ENCODE data around the gene FYB1. TPM values are rescaled to one million over a fixed set of nuclear protein-coding genes. Genes with fewer than 3 reads are reported as not detected.
"Not testable (repeated sequence)": the region's sequence is repeated elsewhere in the genome, so short reads cannot be mapped to it uniquely, and the experiment has no call there.

Gene FYB1
- polyA plus RNA-seq, 4 donors = 3.7 to 4.8 (median 4.4) TPM

DNA sequence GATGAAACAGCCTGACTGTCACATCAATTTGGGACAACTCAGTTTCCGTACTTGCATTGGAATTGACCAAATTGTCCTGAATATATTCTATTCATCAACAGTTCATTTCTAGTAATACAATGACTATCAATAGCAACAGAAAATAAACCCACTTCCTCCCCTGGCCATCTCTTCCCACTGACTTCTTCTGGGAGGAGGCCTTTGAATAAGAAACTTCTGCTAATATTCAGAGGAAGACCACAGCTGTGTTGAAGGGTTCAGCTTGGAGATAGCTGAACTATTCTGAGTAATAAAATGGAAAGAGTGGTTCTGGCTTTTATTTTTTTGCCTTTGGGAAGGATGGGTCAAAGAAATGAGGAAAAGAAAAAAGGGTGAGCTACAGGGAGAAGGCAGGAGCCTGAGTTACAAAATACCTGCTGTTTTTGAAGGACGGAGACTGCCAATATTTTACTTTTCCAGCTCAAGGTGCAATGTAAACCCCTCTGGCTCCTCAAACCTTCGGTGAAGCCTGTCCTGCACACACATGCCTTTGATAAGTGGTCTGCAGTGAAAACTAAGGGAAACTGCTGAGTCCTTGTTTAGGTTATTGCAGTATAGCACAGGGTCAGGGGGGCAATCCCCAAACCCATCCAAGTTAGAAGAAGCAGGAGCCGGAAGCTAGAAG, 29.9 kb downstream of the FYB1 start:
- no peak for DNase-seq (ENCODE audit: low read depth in 4 of 4, low spot score in 3 of 4)

DNA sequence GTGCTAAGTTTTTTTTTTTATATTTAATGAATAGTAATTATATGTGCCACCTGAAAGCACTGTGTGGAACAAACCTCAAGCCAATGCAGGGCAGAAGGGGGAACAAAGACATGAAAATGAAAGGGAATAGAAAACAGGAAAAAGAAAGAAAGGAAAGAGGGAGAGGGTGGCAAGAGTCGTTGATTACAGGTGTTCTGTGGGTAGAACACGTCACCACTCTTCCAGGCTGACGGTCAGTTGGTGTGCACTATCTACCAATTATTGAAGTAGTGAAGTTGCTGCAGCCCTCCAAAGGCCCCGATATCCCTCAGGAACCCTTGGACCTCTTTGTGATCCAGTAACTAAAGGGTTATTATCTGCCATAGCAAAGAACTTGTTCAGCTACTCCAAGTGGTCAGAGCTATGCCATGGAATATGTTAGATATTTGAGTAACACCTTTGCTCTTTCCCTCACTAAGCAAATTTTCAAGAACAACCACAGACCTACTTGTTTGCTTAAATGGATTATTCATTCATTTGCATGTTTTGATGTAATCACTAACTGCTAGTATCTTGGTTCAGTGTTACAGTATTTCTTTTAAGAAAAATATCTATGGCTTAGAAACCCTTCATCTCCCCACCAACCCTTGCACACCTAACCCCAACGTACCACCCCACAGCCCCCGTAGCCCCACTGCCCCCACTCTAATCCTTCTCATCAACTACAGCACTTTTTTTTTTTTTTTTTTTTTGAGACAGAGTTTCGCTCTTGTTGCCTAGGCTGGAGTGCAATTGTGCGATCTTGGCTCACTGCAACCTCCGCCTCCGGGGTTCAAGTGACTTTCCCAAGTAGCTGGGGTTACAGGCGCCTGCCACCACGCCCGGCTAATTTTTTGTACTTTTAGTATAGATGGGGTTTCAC, 31.3 kb downstream of the FYB1 start:
- DNase-seq (ENCODE audit: low read depth in 4 of 4, low spot score in 3 of 4) = no peak

DNA sequence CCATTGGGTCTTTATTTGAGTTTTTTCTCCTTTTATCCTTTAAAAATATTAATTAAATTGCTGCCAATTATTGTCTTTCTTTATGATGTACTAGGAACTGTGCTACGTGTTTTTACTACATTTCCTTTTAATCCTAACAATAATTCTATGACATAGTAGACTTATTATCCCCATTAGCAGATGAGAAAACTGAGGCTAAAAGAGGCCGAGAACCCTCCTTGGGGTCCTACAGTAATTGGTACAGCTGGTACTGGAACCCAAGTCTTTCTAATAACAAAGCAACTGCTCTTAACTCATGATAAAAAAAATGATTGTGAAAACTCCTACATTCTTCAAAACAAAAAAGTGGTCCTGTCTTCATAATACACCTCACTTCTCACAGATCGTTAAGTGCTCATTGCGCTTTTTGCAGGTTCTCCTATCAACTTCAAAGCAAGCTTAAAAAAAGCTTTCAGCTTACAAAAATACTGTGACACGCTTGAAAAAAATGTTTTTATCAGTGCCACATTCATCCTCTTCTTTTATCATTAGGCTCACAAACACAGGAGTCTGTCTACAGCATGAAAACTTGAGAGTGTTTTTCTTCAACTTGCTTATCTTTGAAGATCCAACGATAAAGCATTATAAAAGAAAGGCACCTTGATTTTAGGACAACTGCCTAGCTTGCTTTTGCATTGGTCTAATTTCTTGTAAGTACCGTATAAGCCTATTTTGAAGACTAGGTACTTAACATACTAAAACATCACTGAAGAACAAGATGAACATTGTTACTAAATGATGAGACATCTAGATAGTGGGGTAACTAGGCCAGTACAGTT, 32.4 kb downstream of the FYB1 start:
- DNase-seq (ENCODE audit: low read depth in 4 of 4, low spot score in 3 of 4) = no peak

DNA sequence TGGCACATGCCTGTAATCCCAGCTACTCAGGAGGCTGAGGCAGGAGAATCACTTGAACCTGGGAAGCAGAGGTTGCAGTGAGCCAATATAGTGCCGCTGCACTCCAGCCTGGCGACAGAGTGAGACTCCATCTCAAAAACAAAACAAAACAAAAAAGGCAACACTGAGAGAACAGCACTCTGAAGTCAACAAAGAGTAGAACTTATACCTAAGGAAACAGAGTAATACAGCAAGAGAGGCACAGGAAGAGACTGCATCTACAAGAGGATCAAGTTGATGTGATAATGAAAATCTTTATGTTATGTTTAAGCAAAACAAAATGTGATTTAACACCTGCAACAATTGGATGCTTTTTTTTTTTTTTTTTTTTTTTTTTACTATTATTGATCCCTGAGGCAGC, 33.1 kb downstream of the FYB1 start:
- no peak for DNase-seq (ENCODE audit: low read depth in 4 of 4, low spot score in 3 of 4)

DNA sequence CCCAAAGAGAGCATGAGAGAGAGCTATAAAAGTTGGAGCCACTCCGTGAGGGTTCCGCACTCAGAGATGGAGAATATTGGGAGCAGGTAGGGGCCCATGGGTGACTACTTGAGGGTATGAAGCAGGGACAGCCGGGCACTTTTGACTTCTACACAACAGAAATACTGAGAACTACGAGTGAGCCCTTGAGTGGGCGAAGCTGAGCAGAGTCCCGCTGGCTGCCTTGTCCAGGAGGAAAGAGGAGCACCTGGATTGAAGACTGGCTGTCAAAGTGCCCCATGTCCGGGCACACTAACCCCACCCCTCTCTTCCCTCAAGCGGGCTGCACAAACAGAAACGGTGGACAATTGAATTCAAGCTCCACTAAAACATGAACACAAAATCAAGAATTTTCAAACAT, 33.6 kb downstream of the FYB1 start:
- DNase-seq (ENCODE audit: low read depth in 4 of 4, low spot score in 3 of 4) = no peak

DNA sequence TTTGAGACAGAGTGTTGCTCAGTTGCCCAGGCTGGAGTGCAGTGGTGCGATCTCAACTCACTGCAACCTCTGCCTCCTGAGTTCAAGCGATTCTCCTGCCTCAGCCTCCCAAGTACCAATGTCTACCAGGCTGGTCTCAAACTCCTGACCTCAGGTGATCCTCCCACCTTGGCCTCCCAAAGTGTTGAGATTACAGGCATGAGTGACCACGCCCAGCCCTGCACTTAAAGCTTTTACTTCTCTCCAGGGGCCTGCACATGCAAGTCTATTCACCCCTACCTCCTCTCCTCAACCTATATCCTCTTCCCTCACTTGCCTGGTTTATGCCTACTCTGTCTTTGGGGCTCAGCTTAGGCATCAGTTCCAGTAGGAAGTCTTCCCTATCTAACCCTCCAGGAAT, 39.8 kb downstream of the FYB1 start:
- DNase-seq (ENCODE audit: low read depth in 4 of 4, low spot score in 3 of 4) = not testable (repeated sequence)

DNA sequence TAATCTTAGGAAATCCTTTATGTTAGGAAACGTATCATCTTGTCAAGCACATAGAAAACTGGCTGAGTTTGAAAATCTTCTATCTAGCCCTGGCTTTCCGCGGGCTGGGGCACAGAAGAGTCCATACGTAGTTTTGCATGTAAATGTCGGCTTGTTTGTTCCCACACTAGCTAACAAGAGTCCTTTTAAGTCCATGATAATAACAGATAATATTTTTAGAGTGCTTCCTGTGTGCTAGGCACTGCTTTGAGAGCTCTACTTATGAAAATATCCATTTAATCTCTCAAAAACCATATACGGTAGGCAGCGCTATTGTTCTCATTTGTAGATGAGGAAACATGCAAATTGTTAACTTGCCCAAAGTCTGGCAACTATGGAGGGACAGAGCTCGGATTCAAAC, 40.5 kb downstream of the FYB1 start:
- no peak for DNase-seq (ENCODE audit: low read depth in 4 of 4, low spot score in 3 of 4)

DNA sequence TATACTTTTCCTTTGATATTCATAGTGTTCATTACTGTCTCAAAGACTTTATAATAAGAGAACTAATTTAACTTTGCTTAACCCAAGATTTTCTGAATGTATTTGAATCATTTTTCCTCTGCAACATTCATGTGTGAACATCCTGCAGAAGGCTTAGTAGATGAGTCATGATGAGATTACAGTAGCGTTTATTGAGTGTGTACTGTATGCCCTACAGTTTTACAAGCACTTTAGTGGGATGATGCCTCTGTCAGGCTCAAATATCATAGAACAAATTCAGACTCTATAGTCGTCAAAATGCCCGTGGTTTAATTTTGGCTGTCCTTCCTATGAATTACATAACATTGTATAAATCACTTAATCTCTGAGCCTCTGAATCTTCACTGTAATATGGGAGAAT, 41.2 kb downstream of the FYB1 start:
- no peak for DNase-seq (ENCODE audit: low read depth in 4 of 4, low spot score in 3 of 4)

DNA sequence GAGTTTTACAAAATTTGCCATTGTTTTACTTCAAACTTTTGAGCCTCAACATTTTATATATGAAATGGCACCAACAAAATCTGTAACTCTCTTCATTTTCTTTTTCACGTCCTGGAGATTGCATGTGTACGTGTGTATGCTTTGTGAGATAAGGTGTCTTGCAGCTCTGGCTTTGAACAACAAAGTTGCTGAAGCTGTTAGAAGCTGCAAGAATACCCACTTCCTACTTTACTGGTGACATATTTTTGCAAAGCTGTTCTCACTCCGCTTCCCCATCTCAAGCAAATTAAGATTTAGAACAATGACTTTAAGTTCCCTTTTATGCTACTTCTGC, 41.8 kb downstream of the FYB1 start:
- no peak for DNase-seq (ENCODE audit: low read depth in 4 of 4, low spot score in 3 of 4)

DNA sequence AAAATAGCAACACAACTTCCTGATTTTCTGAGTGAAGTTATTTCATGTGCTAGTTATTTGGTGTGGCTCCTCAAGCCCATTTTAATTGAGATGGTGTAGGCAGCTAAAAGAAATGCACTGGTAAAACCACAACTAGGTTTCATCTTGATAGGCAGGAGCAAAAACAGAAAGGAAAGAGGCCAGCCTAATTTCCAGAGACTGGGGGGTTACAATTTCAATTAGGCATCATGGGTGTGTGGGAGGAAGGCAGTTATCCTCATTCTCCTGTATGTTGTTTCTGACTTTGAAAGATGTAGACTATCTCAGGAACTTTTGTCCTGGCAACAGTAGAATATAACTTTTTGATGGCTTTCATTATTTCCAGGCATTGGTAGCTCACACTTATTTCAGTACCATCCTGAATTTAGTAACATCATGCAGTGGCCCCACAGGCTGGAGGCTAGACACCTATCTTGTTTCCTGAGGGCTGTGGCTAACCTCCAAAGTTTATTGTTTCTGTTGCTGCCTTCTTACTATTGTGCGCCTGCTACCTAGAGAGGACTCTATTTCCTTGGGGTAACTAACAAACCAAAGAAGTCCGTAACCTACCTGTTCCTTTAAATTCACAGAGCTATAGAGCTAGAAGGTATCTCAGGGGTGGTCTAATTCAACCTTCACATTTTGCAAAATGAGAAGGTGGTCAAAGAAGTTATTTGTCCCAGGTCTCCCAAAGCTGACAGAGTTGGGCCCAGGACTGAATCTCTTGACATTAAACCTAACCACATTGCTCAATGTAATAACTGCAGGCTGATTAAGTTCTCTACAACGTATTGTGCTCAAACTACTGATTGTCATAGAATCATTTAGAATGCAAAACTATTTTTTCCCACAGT, 42.4 kb downstream of the FYB1 start:
- DNase-seq (ENCODE audit: low read depth in 4 of 4, low spot score in 3 of 4) = no peak

DNA sequence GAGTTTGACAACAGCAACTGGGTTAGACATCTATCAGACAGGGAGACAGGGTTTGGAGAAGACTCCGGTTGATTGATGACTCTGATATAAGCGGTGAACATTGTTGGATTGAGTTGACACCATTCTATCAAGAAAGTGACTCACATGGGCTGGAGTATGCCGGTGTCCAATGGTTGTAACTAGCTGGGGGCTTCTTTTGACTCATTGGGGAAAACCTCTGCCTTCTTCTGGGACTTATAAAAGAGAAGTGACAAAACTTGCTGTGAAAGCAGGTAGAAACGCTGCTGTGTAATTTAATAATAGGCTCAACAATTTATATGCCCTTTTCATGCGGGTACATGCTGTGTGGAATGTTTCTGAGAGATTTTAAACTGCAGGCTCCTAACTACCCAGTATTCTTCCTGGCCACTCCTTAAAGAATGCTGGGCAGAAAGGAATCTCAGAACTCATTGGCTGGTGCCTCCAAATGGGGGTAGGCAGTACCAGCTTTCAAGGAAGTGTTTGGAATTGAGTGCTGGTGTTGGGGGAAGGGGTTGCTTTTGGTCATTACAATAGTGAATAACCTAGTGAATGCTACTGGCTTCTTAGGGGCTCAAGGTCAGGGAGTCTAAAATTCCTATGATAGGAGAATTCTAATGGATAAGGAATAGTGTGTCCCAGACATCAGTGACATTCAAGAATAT, 43.9 kb downstream of the FYB1 start:
- no peak for DNase-seq (ENCODE audit: low read depth in 4 of 4, low spot score in 3 of 4)

DNA sequence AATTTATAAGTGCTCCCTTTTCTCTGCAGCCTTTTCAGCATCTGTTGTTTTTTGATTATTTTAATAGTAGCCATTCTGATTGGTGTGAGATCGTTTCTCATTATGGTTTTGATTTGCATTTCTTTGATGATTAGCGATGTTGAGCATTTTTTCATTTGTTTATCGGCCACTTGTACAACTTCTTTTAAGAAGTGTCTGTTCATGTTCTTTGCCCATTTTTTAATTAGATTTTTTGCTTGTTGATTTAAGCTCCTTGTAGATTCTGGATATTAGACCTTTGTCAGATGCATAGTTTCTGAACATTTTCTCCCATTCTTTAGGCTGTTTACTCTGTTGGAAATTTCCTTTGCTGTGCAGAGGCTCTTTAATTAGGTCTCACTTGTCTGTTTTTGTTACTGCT, 46.3 kb downstream of the FYB1 start:
- DNase-seq (ENCODE audit: low read depth in 4 of 4, low spot score in 3 of 4) = no peak

DNA sequence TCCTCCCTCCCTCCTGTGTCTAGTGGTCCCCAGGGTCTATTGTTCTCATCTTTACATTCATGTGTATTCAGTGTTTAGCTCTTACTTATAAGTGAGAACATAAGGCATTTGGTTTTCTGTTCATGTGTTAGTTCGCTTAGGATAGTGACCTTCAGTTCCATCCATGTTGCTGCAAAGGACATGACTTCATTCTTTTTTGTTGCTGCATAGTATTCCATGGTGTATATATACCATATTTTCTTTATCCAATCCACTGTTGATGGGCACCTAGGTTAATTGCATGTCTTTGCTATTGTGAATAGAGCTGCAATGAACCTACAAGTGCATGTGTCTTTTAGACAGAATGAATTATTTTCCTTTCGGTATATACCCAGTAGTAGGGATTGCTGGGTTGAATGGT, 46.8 kb downstream of the FYB1 start:
- no peak for DNase-seq (ENCODE audit: low read depth in 4 of 4, low spot score in 3 of 4)

DNA sequence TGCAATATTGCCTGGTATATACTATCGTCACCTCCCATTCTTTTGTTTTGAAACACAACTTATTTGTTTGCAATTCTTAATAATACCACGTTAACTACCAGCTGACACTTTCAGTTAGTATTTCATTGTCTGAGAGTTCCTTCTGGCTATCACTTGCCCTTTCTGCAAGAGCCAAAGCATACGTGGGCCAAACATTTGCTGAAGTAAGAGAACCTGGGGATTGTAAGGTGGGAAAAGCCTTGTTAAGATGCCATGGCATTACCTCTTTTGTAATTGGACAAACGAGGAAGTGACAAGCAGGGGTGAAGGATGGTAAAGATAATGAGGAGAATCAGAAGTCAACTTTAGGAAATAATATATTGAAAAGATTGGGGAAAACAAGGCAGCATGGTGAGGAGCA, 47.7 kb downstream of the FYB1 start:
- no peak for DNase-seq (ENCODE audit: low read depth in 4 of 4, low spot score in 3 of 4)

DNA sequence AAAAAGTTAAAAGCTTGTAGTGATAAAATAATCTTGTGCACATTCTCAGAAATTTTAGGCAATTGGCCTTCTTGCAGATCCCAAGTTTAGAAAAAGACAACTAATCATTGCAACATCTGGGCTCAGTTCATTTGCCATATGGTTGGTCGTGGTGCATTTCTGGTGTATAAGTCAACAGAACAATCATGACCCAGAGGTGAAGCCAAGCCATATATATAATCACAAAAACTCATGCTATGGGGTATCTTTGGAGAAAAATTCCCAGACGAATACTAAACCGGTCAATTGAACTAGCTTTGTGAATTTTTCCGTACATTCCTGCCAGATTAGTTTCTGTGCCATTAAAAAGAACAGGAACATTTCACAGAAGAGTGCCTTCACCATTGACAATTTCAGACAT, 50.3 kb downstream of the FYB1 start:
- DNase-seq (ENCODE audit: low read depth in 4 of 4, low spot score in 3 of 4) = no peak

DNA sequence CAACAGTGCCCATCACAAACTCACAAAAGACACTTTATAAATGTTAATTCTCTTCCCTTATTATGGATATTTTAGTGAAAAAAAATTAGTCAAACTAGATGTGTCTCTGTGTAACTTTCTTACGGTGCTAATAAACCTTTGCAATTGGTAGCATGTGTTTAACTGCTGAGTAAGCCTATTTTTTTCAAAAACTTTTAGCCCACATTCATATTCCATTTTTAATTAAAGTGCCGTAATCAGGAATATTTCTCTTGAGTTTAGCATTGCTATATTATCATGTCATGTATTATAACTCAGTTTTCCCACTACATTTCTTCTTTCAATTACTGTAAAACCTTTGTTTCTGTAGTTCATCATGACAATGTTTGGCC, 51.4 kb downstream of the FYB1 start:
- DNase-seq (ENCODE audit: low read depth in 4 of 4, low spot score in 3 of 4) = no peak

DNA sequence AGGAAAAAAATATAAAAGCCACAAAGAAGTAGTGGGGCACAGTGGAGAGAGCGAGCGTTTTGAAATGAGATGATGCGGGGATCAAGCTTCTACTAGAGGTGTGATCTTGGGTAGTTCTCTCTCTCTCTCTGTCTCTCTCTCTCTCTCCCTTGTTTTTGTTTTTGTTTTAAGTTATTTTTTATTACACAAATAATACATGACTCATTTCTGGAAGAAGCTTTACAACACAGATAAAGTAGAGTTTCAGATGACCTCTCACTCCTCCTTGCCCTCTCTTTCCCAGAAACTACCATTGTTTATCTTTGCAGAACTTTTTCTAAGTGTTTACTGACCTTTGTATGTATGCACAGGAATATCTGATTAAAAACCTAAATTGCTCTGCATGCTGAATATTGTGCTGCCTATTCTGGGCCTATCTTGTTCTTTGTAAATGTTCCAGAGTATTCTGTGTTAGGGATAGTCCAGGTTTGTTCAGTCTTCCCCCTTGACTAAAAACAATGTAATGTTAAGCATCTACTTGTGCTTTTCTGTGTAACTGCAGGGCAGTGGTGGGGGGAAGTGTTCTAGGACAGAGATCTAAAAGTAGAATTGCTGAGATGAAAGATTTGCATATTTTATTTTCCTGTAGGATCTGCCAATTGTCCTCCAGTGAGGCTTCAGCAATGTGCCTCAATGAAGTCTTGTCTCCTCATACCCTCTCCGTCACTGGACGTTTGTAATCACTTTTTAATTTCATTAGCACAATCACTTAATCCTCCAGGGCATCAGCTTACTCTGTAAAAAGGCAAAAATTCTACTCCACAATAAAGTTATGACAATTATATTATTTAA, 52.0 kb downstream of the FYB1 start:
- DNase-seq (ENCODE audit: low read depth in 4 of 4, low spot score in 3 of 4) = no peak

DNA sequence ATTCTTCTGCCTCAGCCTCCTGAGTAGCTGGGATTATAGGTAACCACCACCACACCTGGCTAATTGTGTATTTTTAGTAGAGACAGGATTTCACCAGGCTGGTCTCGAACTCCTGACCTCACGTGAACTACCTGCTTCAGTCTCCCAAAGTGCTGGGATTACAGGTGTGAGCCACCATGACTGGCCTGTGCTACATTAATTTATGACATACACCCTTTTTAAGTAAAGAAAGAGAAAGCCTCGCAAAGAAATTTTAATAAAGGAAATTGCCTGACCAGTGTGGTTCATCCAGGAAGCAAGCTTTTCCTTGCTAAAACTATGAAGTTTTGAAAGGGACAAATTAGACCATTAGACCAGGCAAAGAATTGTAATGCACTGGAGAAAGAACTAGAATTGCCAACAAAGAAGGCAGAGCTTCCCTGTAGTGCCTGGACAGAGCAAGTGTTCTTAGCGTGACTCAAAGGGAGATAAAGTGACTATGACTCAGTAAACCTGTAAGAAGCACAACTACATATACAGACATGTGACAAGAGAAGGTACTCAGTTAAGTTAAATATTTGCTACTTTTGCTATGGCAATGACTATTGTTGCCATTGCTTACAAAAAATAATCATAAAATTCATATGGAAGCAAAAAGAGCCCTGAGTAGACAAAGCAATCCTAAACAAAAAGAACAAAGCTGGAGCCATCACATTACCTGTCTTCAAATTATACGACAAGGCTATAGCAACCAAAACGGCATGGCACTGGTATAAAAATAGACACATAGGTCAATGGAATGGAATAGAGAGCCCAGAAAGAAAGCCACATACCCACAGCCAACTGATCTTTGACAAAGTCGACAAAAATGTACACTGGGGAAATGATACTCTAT, 54.6 kb downstream of the FYB1 start:
- DNase-seq (ENCODE audit: low read depth in 4 of 4, low spot score in 3 of 4) = no peak

Measured in left renal pelvis (tissue), 4 donors.